ENCODE measurements around the gene BMP7.
"Not testable (repeated sequence)": the region's sequence is repeated elsewhere in the genome, so short reads cannot be mapped to it uniquely, and the experiment has no call there.

BMP7 gene

GRCh38 chr20:57165427-57166004 lies 100.9 kb downstream of the BMP7 start:
- DNase-seq, result no peak

GRCh38 chr20:57164872-57165271 lies 101.6 kb downstream of the BMP7 start:
- DNase-seq, result no peak

- DNase-seq, result no peak
Measured at GRCh38 chr20:57163041-57163440, 103.4 kb downstream of the BMP7 start.

- DNase-seq, result no peak
Measured at GRCh38 chr20:57162362-57162652, 104.1 kb downstream of the BMP7 start.

GRCh38 chr20:57161478-57162361 lies 104.7 kb downstream of the BMP7 start:
- no peak for DNase-seq

- no peak for DNase-seq
Measured at GRCh38 chr20:57160985-57161384, 105.5 kb downstream of the BMP7 start.

GRCh38 chr20:57159945-57160610 lies 106.4 kb downstream of the BMP7 start:
- DNase-seq, result no peak

GRCh38 chr20:57159193-57159851 lies 107.1 kb downstream of the BMP7 start:
- DNase-seq, result no peak

- no peak for DNase-seq
Measured at GRCh38 chr20:57158474-57158873, 108.0 kb downstream of the BMP7 start.

GRCh38 chr20:57157787-57158186 lies 108.7 kb downstream of the BMP7 start:
- DNase-seq, result not testable (repeated sequence)

GRCh38 chr20:57157106-57157691 lies 109.2 kb downstream of the BMP7 start:
- no peak for DNase-seq

- no peak for DNase-seq
Measured at GRCh38 chr20:57156011-57156729, 110.3 kb downstream of the BMP7 start.

- DNase-seq, result no peak
Measured at GRCh38 chr20:57155415-57155814, 111.0 kb downstream of the BMP7 start.

- no peak for DNase-seq
Measured at GRCh38 chr20:57153238-57153905, 113.1 kb downstream of the BMP7 start.

- no peak for DNase-seq
Measured at GRCh38 chr20:57152557-57152956, 113.9 kb downstream of the BMP7 start.

GRCh38 chr20:57150559-57150958 lies 115.9 kb downstream of the BMP7 start:
- DNase-seq, result no peak

GRCh38 chr20:57148263-57148662 lies 118.2 kb downstream of the BMP7 start:
- DNase-seq, result no peak

- no peak for DNase-seq
Measured at GRCh38 chr20:57147185-57147584, 119.3 kb downstream of the BMP7 start.

GRCh38 chr20:57146155-57146554 lies 120.3 kb downstream of the BMP7 start:
- DNase-seq, result no peak

- DNase-seq, result no peak
Measured at GRCh38 chr20:57145089-57145631, 121.3 kb downstream of the BMP7 start.

GRCh38 chr20:57143173-57143572 lies 123.3 kb downstream of the BMP7 start:
- DNase-seq, result no peak

GRCh38 chr20:57142667-57143066 lies 123.8 kb downstream of the BMP7 start:
- DNase-seq, result no peak

Data from activated CD4-positive, alpha-beta T cell treated with anti-CD3 and anti-CD28 coated beads, Interleukin-2, amount 50 U/mL, for 4 hours (primary cell).